MCF 10A (cell line): ENCODE measurements around the gene RIN3. TPM values are rescaled to one million over a fixed set of nuclear protein-coding genes. Genes with fewer than 3 reads are reported as not detected.

Source experiments
- BruUV-seq: library from RNA; stranded (reverse); fragments of 400-500 nt; replicated peaks from 2 replicates; lab custom pipeline; 2021; lab: Mats Ljungman, UMichigan
- CTCF ChIA-PET: fragments of 300-600 bp; sonication (Branson Sonifier 250); formaldehyde crosslinking; extraction: SDS; loops from one replicate; lab custom pipeline; 2021; ENCODE audit warnings: antibody characterized with exemption, inconsistent platforms; lab: Yijun Ruan, JAX
- POLR2A ChIA-PET: fragments of 300-600, 350-650 bp; sonication (Branson Sonifier 250); formaldehyde crosslinking; extraction: SDS; loops from one replicate; lab custom pipeline; 2020; ENCODE audit warnings: antibody characterized with exemption, inconsistent platforms; lab: Yijun Ruan, JAX
- DNase-seq: peaks from one replicate; pipeline ENCODE4 v3.0.0-alpha.2; 2018; ENCODE audit not compliant: unreplicated experiment
- H3K27ac Mint-ChIP-seq: one replicate; pipeline ENCODE4 v1.8.0; 2022; ENCODE audit warnings: mild to moderate bottlenecking, low read depth, mixed read lengths; ENCODE audit not compliant: unreplicated experiment
- H3K27me3 Mint-ChIP-seq: one replicate; pipeline ENCODE4 v1.8.0; 2022; ENCODE audit warnings: mixed read lengths; ENCODE audit not compliant: insufficient read depth, unreplicated experiment
- H3K36me3 Mint-ChIP-seq: one replicate; pipeline ENCODE4 v1.8.0; 2022; ENCODE audit warnings: mild to moderate bottlenecking, moderate library complexity, mixed read lengths; ENCODE audit not compliant: insufficient read depth, unreplicated experiment
- H3K4me1 Mint-ChIP-seq: one replicate; pipeline ENCODE4 v1.8.0; 2022; ENCODE audit warnings: mixed read lengths; ENCODE audit not compliant: insufficient read depth, unreplicated experiment
- H3K4me3 Mint-ChIP-seq: one replicate; pipeline ENCODE4 v1.8.0; 2022; ENCODE audit warnings: mild to moderate bottlenecking, moderate library complexity, mixed read lengths; ENCODE audit not compliant: unreplicated experiment
- H3K9me3 Mint-ChIP-seq: one replicate; pipeline ENCODE4 v1.8.0; 2022; ENCODE audit warnings: mixed read lengths; ENCODE audit not compliant: unreplicated experiment
- CTCF ChIP-seq: fragments of 200-600 bp; IDR thresholded peaks from one replicate; pipeline ENCODE4 v1.8.0; 2022; ENCODE audit warnings: antibody characterized with exemption, mild to moderate bottlenecking; ENCODE audit not compliant: unreplicated experiment
- intact Hi-C: fragments of 100-400 bp; cut with micrococcal nuclease; formaldehyde crosslinking; loops from 2 replicates; pipeline ENCODE4 v1.14.1; 2022
- total RNA-seq: library from RNA; stranded (reverse); gene quantifications from 2 replicates; pipeline ENCODE4 v1.2.3, GENCODE V29; 2022

The RIN3 gene
- total RNA-seq, 1 experiment from 2014 or later, result 14.2 TPM

- Mint-ChIP-seq H3K4me3 (no peak overlapping the region), H3K27me3 (no peaks in the 10 kb centered on the region), H3K36me3 (peaks cover 10% of the 10 kb centered on the region), H3K4me1 (no peaks in the 10 kb centered on the region), H3K27ac (no peak overlapping the region), H3K9me3 (no peaks in the 10 kb centered on the region)
- no peak for DNase-seq
- POLR2A ChIA-PET, result interaction anchor here (0.6 kb wide), 1 partner anchor 360 kb away, joined by 3 read pairs; no protein-coding TSS in a partner anchor
- no peak for TF ChIP-seq CTCF
- no TSS peak for BruUV-seq
- intact Hi-C loops, result no loop called here
- CTCF ChIA-PET, result no interaction called here
Measured at GRCh38 chr14:92563359-92563758, 49.8 kb downstream of the RIN3 start.

DNA sequence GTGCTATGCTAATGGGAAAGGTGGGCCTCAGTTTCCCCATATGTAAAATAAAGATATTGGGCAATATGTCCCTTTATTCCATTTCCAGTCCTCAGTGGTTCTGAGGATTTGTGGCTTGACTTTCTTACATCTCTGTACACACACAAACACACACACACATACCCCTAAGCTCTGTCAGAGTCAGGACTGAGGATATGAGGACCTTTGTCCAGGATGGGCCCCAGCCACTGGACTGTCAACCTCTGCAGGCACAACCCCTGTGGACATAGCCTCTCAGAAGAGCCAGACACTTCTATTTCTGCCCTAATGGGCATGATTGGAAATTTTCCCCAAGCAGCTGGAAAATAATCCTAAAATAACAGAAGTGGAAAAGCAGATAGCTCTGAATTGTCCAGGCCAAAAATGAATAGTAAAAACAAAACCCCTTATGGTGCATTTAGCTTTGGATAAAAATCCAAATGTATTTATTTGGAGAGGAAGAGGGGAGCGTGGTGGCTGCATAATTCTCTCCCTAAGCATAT is 50.2 kb downstream of the RIN3 start:
- BruUV-seq, result no TSS peak
- no peak for TF ChIP-seq CTCF
- H3K27me3 Mint-ChIP-seq, result no peaks in the 10 kb centered on the region
- H3K9me3 Mint-ChIP-seq, result no peaks in the 10 kb centered on the region
- intact Hi-C loops, result no loop called here
- no peaks in the 10 kb centered on the region for H3K4me1 Mint-ChIP-seq
- no peak overlapping the region for H3K4me3 Mint-ChIP-seq
- POLR2A ChIA-PET, result interaction anchor here (0.5 to 0.6 kb wide), 2 partner anchors 215 to 361 kb away, joined by 3 read pairs; no protein-coding TSS in a partner anchor
- H3K36me3 Mint-ChIP-seq, result peaks cover 10% of the 10 kb centered on the region
- no peak for DNase-seq
- CTCF ChIA-PET, result no interaction called here
- H3K27ac Mint-ChIP-seq, result no peak overlapping the region

DNA sequence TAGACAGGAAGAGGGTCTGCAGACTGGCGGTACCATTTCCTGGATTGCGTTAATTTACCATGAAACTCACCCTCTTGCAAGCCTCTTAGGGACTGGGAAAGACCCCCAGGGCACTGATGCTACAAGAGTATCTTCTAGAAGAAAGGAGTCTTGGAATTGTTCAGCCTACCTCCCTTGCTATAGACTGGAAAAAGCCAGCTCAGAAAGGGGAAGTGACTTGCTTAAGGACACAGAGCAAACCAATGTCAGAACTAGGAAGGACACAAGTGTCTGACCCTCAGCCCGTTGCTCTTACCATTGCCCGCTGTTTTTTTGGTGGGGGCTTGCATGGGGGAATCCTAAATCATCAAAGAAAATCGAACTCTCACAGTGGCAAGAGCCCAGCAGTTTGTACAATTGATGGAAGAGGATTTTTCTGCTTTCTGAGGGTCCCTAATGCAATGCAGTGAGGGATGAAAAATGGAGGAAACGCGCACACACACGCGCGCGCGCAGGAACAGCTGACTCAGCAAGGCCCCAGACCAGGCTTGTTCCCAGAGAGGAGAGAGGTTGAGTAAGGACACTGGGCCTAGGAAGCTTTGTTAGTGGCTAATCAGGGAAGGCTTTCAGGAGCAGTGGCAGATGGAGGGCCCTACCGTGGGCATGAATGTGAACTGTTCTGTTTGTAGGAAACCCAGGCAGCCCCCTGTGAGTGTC is 50.9 kb downstream of the RIN3 start:
- Mint-ChIP-seq H3K27ac (no peak overlapping the region), H3K36me3 (peaks cover 10% of the 10 kb centered on the region), H3K9me3 (no peaks in the 10 kb centered on the region), H3K4me3 (no peak overlapping the region), H3K4me1 (no peaks in the 10 kb centered on the region), H3K27me3 (no peaks in the 10 kb centered on the region)
- no peak for DNase-seq
- ChIA-PET CTCF (interaction anchor here (1.0 kb wide), 1 partner anchor 16 kb away, joined by 3 read pairs; no protein-coding TSS in a partner anchor), POLR2A (no interaction called here)
- TF ChIP-seq CTCF, result no peak
- no TSS peak for BruUV-seq
- intact Hi-C loops, result no loop called here

DNA sequence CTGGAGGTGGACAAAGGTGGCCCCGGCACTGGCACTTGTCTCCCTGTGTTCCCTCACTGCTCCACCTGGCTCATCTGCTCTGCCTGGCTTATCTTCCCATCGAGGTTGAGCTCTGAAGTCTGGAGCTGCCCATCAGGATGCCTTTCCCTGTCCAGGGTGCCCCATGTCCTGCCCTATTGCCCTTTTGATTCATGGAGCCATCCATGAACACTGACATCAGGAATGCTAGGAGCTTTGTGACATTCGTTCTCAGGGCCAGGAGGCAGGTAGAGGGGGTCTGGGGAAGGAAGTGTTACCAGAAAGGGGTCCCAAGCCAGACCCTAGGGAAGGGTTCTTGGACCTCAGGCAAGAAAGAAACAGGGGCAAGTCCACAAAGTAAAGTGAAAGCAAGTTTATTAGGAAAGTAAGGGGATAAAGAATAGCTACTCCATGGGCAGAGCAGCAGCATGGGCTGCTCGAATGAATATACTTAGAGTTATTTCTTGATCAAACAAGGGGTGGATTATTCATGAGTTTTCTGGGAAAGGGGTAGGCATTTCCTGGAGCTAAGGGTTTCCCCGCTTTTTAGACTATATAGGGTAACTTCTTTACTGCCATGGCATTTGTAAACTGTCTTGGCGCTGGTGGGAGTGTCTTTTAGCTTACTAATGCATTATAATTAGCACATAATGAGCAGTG is 51.6 kb downstream of the RIN3 start:
- DNase-seq, result no peak
- POLR2A ChIA-PET, result interaction anchor here (0.9 kb wide), 1 partner anchor 9 kb away, joined by 3 read pairs; no protein-coding TSS in a partner anchor
- no peak overlapping the region for H3K4me3 Mint-ChIP-seq
- BruUV-seq, result no TSS peak
- no peaks in the 10 kb centered on the region for H3K27me3 Mint-ChIP-seq
- no peak overlapping the region for H3K27ac Mint-ChIP-seq
- H3K36me3 Mint-ChIP-seq, result peaks cover 10% of the 10 kb centered on the region
- H3K9me3 Mint-ChIP-seq, result no peaks in the 10 kb centered on the region
- no peaks in the 10 kb centered on the region for H3K4me1 Mint-ChIP-seq
- intact Hi-C loops, result no loop called here
- CTCF ChIA-PET, result interaction anchor here (0.7 to 1.0 kb wide), 2 partner anchors 16 to 202 kb away, joined by 3 read pairs; no protein-coding TSS in a partner anchor
- TF ChIP-seq CTCF, result no peak
